HepG2 (cell line): ENCODE measurements around the gene CAPN15.

Experiments
- DZIP1 ChIP-seq: sonication (generic); formaldehyde crosslinking; IDR thresholded peaks from 2 replicates; pipeline ENCODE4 v1.5.0; 2020; ENCODE audit warnings: mild to moderate bottlenecking, missing genetic modification reagents
- ETS1 ChIP-seq: sonication (generic); formaldehyde crosslinking; IDR thresholded peaks from 2 replicates; pipeline ENCODE4 v1.4.0; 2020; ENCODE audit warnings: missing genetic modification reagents
- HOXA7 ChIP-seq: sonication (generic); formaldehyde crosslinking; IDR thresholded peaks from 2 replicates; pipeline ENCODE4 v1.8.1; 2022; ENCODE audit warnings: mild to moderate bottlenecking, missing genetic modification reagents, moderate library complexity
- SIX4 ChIP-seq: sonication (generic); formaldehyde crosslinking; IDR thresholded peaks from 2 replicates; pipeline ENCODE4 v1.4.0; 2020; ENCODE audit warnings: missing genetic modification reagents
- TBL1XR1 ChIP-seq: fragments of 150-350 bp; IDR thresholded peaks from 2 replicates; pipeline ENCODE4 v1.6.1; 2014; ENCODE audit warnings: borderline replicate concordance, low read length; ENCODE audit not compliant: partially characterized antibody
- XRCC5 ChIP-seq: fragments of 200-400 bp; formaldehyde crosslinking; optimal IDR thresholded peaks from 2 replicates; pipeline ENCODE3; 2017; ENCODE audit warnings: mild to moderate bottlenecking, low read length
- ZNF446 ChIP-seq: sonication (generic); formaldehyde crosslinking; IDR thresholded peaks from 2 replicates; pipeline ENCODE4 v1.5.0; 2020; ENCODE audit warnings: mild to moderate bottlenecking, missing genetic modification reagents
- ZSCAN20 ChIP-seq: sonication (generic); formaldehyde crosslinking; IDR thresholded peaks from 2 replicates; pipeline ENCODE4 v1.4.0; 2020; ENCODE audit warnings: missing genetic modification reagents, mild to moderate bottlenecking, borderline replicate concordance
- TF ChIP-seq, protein P1 (sequence below): sonication (generic); formaldehyde crosslinking; IDR thresholded peaks from 2 replicates; pipeline ENCODE4 v1.5.0; 2020; ENCODE audit warnings: mild to moderate bottlenecking, missing genetic modification reagents, moderate library complexity
- TF ChIP-seq, protein P2 (sequence below): IDR thresholded peaks from 2 replicates; pipeline ENCODE4 v1.6.1; 2012; ENCODE audit warnings: low read depth, low read length, improper control_type of control experiment
- TF ChIP-seq, protein P3 (sequence below): sonication (generic); formaldehyde crosslinking; IDR thresholded peaks from 2 replicates; pipeline ENCODE4 v1.4.0; 2020; ENCODE audit warnings: mild to moderate bottlenecking, missing genetic modification reagents
- TF ChIP-seq, protein P4 (sequence below): sonication (generic); formaldehyde crosslinking; IDR thresholded peaks from 2 replicates; pipeline ENCODE4 v1.4.0; 2020; ENCODE audit warnings: missing genetic modification reagents, borderline replicate concordance
- TF ChIP-seq, protein P5 (sequence below): sonication (generic); formaldehyde crosslinking; IDR thresholded peaks from 2 replicates; pipeline ENCODE4 v1.5.0; 2020; ENCODE audit warnings: missing genetic modification reagents, mild to moderate bottlenecking, borderline replicate concordance

DNA sequence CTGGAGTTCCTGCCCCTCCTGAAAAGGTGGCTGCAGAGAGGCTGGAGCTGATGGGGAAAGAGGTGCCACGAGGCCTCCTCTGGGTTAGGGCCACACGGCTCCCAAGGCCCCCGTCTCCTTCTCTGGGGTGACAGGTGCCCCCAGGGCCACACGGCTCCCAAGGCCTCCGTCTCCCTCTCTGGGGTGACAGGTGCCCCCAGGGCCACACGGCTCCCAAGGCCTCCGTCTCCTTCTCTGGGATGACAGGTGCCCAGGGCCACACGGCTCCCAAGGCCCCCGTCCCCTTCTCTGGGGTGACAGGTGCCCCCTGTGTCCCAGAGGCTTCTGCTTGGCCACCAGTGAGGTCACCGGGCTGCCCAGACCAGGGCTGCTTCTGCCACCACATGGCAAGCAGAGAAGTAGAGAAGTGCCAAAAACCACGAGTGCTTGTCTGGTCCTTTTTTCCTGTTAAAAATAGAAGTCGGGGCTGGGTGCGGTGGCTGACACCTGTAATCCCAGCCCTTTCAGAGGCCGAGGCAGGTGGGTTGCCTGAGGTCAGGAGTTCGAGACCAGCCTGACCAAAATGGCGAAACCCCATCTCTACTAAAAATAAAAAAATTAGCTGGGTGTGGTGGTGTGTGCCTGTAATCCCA lies 4.1 kb downstream of the CAPN15 start:
- TF ChIP-seq DZIP1 (CRISPR knock-in tag): no peak
- no peak for TF ChIP-seq HOXA7 (CRISPR knock-in tag)
- TF ChIP-seq ZSCAN20: no peak
- TF ChIP-seq SIX4 (CRISPR knock-in tag): no peak
- no peak for TF ChIP-seq ETS1 (CRISPR knock-in tag)
- no peak for TF ChIP-seq ZNF446 (CRISPR knock-in tag)
- TF ChIP-seq, protein P1, sequence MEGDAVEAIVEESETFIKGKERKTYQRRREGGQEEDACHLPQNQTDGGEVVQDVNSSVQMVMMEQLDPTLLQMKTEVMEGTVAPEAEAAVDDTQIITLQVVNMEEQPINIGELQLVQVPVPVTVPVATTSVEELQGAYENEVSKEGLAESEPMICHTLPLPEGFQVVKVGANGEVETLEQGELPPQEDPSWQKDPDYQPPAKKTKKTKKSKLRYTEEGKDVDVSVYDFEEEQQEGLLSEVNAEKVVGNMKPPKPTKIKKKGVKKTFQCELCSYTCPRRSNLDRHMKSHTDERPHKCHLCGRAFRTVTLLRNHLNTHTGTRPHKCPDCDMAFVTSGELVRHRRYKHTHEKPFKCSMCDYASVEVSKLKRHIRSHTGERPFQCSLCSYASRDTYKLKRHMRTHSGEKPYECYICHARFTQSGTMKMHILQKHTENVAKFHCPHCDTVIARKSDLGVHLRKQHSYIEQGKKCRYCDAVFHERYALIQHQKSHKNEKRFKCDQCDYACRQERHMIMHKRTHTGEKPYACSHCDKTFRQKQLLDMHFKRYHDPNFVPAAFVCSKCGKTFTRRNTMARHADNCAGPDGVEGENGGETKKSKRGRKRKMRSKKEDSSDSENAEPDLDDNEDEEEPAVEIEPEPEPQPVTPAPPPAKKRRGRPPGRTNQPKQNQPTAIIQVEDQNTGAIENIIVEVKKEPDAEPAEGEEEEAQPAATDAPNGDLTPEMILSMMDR (CRISPR knock-in tag): no peak
- TF ChIP-seq, protein P2, sequence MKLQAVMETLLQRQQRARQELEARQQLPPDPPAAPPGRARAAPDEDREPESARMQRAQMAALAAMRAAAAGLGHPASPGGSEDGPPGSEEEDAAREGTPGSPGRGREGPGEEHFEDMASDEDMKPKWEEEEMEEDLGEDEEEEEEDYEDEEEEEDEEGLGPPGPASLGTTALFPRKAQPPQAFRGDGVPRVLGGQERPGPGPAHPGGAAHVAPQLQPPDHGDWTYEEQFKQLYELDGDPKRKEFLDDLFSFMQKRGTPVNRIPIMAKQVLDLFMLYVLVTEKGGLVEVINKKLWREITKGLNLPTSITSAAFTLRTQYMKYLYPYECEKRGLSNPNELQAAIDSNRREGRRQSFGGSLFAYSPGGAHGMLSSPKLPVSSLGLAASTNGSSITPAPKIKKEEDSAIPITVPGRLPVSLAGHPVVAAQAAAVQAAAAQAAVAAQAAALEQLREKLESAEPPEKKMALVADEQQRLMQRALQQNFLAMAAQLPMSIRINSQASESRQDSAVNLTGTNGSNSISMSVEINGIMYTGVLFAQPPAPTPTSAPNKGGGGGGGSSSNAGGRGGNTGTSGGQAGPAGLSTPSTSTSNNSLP: no peak
- TF ChIP-seq, protein P3, sequence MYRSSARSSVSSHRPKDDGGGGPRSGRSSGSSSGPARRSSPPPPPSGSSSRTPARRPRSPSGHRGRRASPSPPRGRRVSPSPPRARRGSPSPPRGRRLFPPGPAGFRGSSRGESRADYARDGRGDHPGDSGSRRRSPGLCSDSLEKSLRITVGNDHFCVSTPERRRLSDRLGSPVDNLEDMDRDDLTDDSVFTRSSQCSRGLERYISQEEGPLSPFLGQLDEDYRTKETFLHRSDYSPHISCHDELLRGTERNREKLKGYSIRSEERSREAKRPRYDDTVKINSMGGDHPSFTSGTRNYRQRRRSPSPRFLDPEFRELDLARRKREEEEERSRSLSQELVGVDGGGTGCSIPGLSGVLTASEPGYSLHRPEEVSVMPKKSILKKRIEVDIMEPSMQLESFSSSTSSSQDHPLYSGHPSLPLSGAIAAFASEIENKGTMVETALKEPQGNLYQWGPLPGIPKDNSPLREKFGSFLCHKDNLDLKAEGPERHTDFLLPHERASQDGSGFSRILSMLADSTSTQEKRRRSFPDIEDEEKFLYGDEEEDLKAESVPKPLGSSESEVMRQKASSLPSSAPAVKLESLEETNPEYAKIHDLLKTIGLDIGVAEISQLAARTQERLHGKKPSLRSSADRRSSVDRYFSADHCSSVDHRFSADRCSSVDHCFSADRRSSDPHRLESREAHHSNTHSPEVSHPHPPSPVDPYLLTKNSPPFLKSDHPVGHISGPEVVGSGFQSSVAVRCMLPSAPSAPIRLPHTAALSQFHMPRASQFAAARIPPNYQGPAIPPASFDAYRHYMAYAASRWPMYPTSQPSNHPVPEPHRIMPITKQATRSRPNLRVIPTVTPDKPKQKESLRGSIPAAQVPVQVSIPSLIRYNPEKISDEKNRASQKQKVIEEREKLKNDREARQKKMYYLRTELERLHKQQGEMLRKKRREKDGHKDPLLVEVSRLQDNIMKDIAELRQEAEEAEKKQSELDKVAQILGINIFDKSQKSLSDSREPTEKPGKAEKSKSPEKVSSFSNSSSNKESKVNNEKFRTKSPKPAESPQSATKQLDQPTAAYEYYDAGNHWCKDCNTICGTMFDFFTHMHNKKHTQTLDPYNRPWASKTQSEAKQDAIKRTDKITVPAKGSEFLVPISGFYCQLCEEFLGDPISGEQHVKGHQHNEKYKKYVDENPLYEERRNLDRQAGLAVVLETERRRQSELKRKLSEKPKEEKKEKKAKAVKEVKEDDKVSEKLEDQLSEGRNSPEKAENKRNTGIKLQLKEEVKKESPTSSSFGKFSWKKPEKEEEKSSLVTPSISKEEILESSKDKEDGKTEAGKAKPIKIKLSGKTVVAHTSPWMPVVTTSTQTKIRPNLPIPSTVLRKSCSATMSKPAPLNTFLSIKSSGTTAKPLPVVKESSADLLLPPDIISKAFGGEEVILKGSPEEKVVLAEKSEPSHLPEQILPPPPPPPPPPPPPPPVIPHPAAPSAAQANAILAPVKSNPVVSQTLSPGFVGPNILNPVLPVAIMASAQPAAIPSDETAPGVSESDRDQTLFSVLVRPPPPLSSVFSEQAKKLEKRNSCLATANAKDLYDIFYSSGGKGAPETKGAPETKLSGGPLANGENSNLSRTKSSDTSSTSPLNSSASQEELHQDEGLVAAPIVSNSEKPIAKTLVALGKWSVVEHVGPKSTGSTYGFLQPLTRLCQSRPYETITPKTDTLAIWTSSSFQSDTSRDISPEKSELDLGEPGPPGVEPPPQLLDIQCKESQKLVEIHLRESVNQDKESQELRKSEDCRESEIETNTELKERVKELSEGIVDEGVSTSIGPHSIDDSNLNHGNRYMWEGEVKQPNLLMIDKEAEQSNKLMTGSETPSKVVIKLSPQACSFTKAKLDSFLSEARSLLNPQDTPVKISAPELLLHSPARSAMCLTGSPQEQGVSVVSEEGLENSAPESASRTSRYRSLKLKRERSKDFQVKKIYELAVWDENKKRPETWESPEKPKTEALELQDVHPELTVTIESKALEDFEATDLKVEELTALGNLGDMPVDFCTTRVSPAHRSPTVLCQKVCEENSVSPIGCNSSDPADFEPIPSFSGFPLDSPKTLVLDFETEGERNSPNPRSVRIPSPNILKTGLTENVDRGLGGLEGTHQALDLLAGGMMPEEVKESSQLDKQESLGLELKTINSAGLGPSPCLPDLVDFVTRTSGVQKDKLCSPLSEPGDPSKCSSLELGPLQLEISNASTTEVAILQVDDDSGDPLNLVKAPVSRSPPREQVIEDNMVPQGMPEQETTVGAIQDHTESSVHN (CRISPR knock-in tag): no peak
- no peak for TF ChIP-seq XRCC5
- TF ChIP-seq, protein P4, sequence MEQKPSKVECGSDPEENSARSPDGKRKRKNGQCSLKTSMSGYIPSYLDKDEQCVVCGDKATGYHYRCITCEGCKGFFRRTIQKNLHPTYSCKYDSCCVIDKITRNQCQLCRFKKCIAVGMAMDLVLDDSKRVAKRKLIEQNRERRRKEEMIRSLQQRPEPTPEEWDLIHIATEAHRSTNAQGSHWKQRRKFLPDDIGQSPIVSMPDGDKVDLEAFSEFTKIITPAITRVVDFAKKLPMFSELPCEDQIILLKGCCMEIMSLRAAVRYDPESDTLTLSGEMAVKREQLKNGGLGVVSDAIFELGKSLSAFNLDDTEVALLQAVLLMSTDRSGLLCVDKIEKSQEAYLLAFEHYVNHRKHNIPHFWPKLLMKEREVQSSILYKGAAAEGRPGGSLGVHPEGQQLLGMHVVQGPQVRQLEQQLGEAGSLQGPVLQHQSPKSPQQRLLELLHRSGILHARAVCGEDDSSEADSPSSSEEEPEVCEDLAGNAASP (CRISPR knock-in tag): no peak
- TF ChIP-seq TBL1XR1: no peak
- TF ChIP-seq, protein P5, sequence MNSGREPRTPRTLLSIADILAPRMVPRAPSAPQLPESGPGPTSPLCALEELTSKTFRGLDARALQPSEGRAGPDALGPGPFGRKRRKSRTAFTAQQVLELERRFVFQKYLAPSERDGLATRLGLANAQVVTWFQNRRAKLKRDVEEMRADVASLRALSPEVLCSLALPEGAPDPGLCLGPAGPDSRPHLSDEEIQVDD (CRISPR knock-in tag): no peak
